Fibroblast of lung (primary cell): ENCODE data around the gene GSN. TPM values are rescaled to one million over a fixed set of nuclear protein-coding genes. Genes with fewer than 3 reads are reported as not detected.

Experiments
- DNase-seq, 2 donors: peaks; one replicate each; pipeline versions ENCODE4 v3.0.0 to v3.0.0-alpha.2; 2010; ENCODE audit warnings: low read depth in 2 of 2
- H2AFZ ChIP-seq: 2 replicates; pipeline ENCODE4 v1.5.1; 2012; ENCODE audit warnings: low read length, control low read depth, inconsistent platforms
- H3K27ac ChIP-seq: 2 replicates; pipeline ENCODE4 v1.5.1; 2011; ENCODE audit warnings: low read length, control low read depth; ENCODE audit not compliant: insufficient read depth
- H3K27me3 ChIP-seq: 2 replicates; pipeline ENCODE4 v1.5.1; 2011; ENCODE audit warnings: mild to moderate bottlenecking, low read length; ENCODE audit not compliant: control insufficient read depth, insufficient read depth
- H3K36me3 ChIP-seq: 2 replicates; pipeline ENCODE4 v1.5.1; 2011; ENCODE audit warnings: low read length; ENCODE audit not compliant: control insufficient read depth, insufficient read depth
- H3K4me1 ChIP-seq: 2 replicates; pipeline ENCODE4 v1.5.1; 2011; ENCODE audit warnings: low read length; ENCODE audit not compliant: control insufficient read depth, insufficient read depth; ENCODE audit errors: extremely low read depth
- H3K4me2 ChIP-seq: 2 replicates; pipeline ENCODE4 v1.5.1; 2011; ENCODE audit warnings: low read length, control low read depth; ENCODE audit not compliant: insufficient read depth; ENCODE audit errors: extremely low read depth
- H3K4me3 ChIP-seq, 4 experiments: fragments of 200-600 bp in 1 of 4; sonication (generic) in 1 of 4; replicated peaks in 1 of 4; 2 replicates each; pipeline ENCODE4 v1.5.1; 2011 to 2016; ENCODE audit warnings: low read length in 4 of 4, low read depth in 3 of 4, mild to moderate bottlenecking in 3 of 4, control low read depth in 2 of 4, inconsistent platforms in 1 of 4, mixed read lengths in 1 of 4; ENCODE audit not compliant: insufficient read depth in 1 of 4; ENCODE audit errors: control extremely low read depth in 1 of 4
- H3K79me2 ChIP-seq: 2 replicates; pipeline ENCODE4 v1.5.1; 2012; ENCODE audit warnings: mild to moderate bottlenecking, low read length, inconsistent platforms; ENCODE audit not compliant: control insufficient read depth, insufficient read depth
- H3K9ac ChIP-seq: 2 replicates; pipeline ENCODE4 v1.5.1; 2011; ENCODE audit warnings: mild to moderate bottlenecking, low read length, control low read depth; ENCODE audit not compliant: insufficient read depth
- H3K9me3 ChIP-seq: 2 replicates; pipeline ENCODE4 v1.5.1; 2012; ENCODE audit warnings: low read depth, low read length; ENCODE audit not compliant: control insufficient read depth, insufficient read depth
- H4K20me1 ChIP-seq: 2 replicates; pipeline ENCODE4 v1.5.1; 2011; ENCODE audit warnings: low read length; ENCODE audit not compliant: control insufficient read depth, insufficient read depth; ENCODE audit errors: extremely low read depth
- EZH2 ChIP-seq: IDR thresholded peaks from 2 replicates; pipeline ENCODE4 v1.5.1; 2012; ENCODE audit warnings: low read length, control low read depth, mild to moderate bottlenecking; ENCODE audit errors: missing control alignments
- polyA plus RNA-seq, 2 donors: library from polyadenylated mRNA; depleted of rRNA in 1 of 2; stranded (reverse) in 1 of 2; unstranded in 1 of 2; fragments of >200 nt; gene quantifications; 2 replicates each; pipeline ENCODE4 v1.2.1, GENCODE V29; 2011 to 2012; ENCODE audit warnings: missing spikeins in 1 of 2
- total RNA-seq: library from RNA; depleted of rRNA; stranded (reverse); fragments of >200 nt; gene quantifications from 2 replicates; pipeline ENCODE4 v1.2.1, GENCODE V29; 2014
- TF ChIP-seq, protein P1 (sequence below), 2 donors: IDR thresholded peaks in 1 of 2; conservative IDR thresholded peaks in 1 of 2; 1 replicate in 1 of 2; 2 replicates in 1 of 2; pipeline ENCODE4 v1.5.1; 2011 to 2012; ENCODE audit warnings: low read length in 2 of 2, control low read depth in 1 of 2, inconsistent platforms in 1 of 2, low read depth in 1 of 2, mild to moderate bottlenecking in 1 of 2

GSN gene
- total and polyA plus RNA-seq, 2 donors (not counting 1 experiment from before 2014, with no cell fraction given): 432 to 588 TPM

DNA sequence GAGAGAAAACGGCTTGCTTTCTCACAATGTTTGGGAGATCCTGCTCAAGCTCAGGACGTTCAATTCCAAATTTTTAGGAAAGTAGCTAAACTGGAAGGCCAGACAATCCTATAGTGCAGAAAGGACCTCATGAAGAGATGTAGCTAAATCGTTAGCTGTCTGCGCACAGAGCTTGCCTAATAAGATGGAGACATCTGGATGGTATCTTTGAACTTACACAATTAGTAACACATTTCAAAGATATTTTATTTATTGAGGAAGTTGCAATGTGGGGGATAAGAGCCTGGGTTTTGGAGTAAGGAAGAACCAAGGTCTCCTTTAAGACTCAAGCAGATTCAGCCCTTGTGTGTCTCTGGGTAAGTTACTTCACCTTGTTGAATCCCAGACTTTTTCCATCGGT is 37.7 kb upstream of the GSN start:
- H4K20me1 ChIP-seq: no peaks in the 10 kb centered on the region
- no peak for DNase-seq
- no peaks in the 10 kb centered on the region for H3K27me3 ChIP-seq
- no peak overlapping the region for H3K4me3 ChIP-seq
- peaks cover 5% of the 10 kb centered on the region for H3K4me1 ChIP-seq
- H3K9ac ChIP-seq: no peak overlapping the region
- no peak overlapping the region for H3K27ac ChIP-seq
- no peak for TF ChIP-seq EZH2
- TF ChIP-seq, protein P1, sequence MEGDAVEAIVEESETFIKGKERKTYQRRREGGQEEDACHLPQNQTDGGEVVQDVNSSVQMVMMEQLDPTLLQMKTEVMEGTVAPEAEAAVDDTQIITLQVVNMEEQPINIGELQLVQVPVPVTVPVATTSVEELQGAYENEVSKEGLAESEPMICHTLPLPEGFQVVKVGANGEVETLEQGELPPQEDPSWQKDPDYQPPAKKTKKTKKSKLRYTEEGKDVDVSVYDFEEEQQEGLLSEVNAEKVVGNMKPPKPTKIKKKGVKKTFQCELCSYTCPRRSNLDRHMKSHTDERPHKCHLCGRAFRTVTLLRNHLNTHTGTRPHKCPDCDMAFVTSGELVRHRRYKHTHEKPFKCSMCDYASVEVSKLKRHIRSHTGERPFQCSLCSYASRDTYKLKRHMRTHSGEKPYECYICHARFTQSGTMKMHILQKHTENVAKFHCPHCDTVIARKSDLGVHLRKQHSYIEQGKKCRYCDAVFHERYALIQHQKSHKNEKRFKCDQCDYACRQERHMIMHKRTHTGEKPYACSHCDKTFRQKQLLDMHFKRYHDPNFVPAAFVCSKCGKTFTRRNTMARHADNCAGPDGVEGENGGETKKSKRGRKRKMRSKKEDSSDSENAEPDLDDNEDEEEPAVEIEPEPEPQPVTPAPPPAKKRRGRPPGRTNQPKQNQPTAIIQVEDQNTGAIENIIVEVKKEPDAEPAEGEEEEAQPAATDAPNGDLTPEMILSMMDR (conservative IDR thresholded peaks at IDR 0.05 in 1 of 2, IDR thresholded peaks at IDR 0.05 in 1 of 2; ENCODE audit: low read depth in 1 of 2, low read length in 2 of 2): no peak
- H3K79me2 ChIP-seq: no peaks in the 10 kb centered on the region
- no peaks in the 10 kb centered on the region for H3K9me3 ChIP-seq
- H3K36me3 ChIP-seq: no peaks in the 10 kb centered on the region
- no peak overlapping the region for H3K4me2 ChIP-seq
- H2AFZ ChIP-seq: no peak overlapping the region

DNA sequence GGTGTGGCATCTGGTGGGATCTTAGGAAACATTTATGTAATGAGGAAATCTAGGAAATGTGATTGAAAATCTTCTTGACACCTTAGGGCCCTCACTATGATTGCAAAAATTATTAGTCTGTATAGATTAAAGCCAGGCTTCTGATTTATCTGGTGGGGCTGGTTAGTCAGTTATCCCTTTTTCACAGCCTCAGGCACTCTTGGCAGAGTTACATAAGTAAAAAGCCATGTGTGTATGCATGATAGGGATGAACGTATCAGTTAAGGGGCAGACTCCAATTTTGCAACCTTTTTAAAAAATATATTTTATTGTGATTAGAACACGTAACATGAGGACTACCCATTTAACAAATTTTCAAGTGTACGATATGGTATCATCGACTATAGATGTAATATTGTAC is 35.7 kb upstream of the GSN start:
- H3K4me2 ChIP-seq: no peak overlapping the region
- peaks cover 3% of the 10 kb centered on the region for H3K4me1 ChIP-seq
- no peak overlapping the region for H3K9ac ChIP-seq
- no peaks in the 10 kb centered on the region for H3K79me2 ChIP-seq
- TF ChIP-seq EZH2: no peak
- TF ChIP-seq, protein P1 (conservative IDR thresholded peaks at IDR 0.05 in 1 of 2, IDR thresholded peaks at IDR 0.05 in 1 of 2; ENCODE audit: low read depth in 1 of 2, low read length in 2 of 2): no peak
- no peaks in the 10 kb centered on the region for H3K9me3 ChIP-seq
- H4K20me1 ChIP-seq: no peaks in the 10 kb centered on the region
- H3K4me3 ChIP-seq: no peak overlapping the region
- no peaks in the 10 kb centered on the region for H3K36me3 ChIP-seq
- H3K27me3 ChIP-seq: no peaks in the 10 kb centered on the region
- no peak overlapping the region for H3K27ac ChIP-seq
- no peak overlapping the region for H2AFZ ChIP-seq
- DNase-seq: no peak

DNA sequence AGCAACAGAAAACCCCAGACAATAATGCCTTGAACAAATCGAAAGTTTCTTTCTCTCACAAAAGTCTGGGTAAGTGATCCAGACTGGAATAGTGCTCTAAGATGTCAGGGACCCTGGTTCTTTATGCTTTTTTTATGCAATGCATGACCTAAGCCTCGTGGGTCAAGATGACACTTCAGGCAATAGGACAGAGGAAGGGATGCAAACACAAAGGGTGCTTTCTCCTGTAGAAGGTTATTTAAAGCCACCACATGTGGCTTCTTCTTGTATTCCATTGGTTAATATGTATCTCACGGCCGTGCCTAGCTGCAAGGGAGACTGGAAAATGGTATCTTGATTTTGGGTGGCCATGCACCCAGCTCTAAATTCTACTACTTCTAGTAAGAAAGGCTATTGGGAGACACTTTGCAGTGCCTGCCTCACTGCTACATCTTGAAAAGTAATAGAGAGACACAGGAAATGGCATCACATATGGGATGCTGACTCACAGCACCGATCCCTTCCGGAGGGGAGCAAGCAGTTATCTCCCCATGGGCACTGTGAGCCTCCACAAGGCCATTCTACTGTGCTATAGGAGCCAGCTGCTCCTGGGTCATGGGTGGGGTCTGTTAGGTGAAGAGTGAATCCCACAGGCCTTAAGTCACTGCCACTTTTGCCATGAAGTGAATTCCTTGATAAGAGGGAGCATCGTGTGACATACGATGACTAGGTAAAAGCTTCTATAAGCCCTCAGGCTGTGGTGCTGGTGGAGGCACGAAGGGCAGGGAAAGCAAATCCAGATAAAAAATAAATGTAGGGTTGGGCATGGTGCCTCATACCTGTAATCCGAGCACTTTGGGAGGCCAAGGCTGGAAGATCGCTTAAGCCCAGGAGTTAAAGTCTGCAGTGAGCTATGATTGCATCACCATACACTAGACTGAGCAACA is 33.8 kb upstream of the GSN start:
- no peak overlapping the region for H3K9ac ChIP-seq
- H3K4me2 ChIP-seq: no peak overlapping the region
- no peaks in the 10 kb centered on the region for H3K9me3 ChIP-seq
- peaks cover 3% of the 10 kb centered on the region for H3K4me1 ChIP-seq
- no peaks in the 10 kb centered on the region for H4K20me1 ChIP-seq
- no peaks in the 10 kb centered on the region for H3K79me2 ChIP-seq
- DNase-seq: peak; percentile 47 to 49
- no peak overlapping the region for H3K4me3 ChIP-seq
- TF ChIP-seq EZH2: no peak
- TF ChIP-seq, protein P1 (conservative IDR thresholded peaks at IDR 0.05 in 1 of 2, IDR thresholded peaks at IDR 0.05 in 1 of 2; ENCODE audit: low read depth in 1 of 2, low read length in 2 of 2): no peak
- H3K27ac ChIP-seq: no peak overlapping the region
- H3K36me3 ChIP-seq: no peaks in the 10 kb centered on the region
- no peaks in the 10 kb centered on the region for H3K27me3 ChIP-seq
- no peak overlapping the region for H2AFZ ChIP-seq
